Measurements from ENCODE around the gene DXO.
A peak's percentile ranks its signal among the peaks of the same experiment; 100 is the strongest.

DXO gene

DNA sequence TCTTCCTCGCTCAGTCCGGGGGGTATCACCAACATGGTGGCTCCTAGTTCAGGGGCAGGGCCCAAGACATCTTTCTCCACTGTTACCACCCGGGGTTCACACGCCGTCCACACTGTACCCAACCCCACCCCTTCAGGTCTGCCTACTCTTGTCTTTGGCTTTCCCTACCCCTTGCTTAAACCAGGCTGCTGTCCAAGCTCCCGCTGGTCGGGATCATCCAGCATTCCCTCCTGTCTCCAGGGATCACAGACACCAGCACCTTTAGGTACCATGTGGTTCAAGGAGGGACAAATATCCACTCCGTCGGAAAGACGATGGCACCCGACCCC is 13.6 kb downstream of the DXO start:
- DNase-seq (ENCODE audit: low read depth): no peak
- TF ChIP-seq, protein P1, sequence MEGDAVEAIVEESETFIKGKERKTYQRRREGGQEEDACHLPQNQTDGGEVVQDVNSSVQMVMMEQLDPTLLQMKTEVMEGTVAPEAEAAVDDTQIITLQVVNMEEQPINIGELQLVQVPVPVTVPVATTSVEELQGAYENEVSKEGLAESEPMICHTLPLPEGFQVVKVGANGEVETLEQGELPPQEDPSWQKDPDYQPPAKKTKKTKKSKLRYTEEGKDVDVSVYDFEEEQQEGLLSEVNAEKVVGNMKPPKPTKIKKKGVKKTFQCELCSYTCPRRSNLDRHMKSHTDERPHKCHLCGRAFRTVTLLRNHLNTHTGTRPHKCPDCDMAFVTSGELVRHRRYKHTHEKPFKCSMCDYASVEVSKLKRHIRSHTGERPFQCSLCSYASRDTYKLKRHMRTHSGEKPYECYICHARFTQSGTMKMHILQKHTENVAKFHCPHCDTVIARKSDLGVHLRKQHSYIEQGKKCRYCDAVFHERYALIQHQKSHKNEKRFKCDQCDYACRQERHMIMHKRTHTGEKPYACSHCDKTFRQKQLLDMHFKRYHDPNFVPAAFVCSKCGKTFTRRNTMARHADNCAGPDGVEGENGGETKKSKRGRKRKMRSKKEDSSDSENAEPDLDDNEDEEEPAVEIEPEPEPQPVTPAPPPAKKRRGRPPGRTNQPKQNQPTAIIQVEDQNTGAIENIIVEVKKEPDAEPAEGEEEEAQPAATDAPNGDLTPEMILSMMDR (conservative IDR thresholded peaks at IDR 0.05; ENCODE audit: control insufficient read depth, insufficient read depth, low read depth, low read length): no peak

DNA sequence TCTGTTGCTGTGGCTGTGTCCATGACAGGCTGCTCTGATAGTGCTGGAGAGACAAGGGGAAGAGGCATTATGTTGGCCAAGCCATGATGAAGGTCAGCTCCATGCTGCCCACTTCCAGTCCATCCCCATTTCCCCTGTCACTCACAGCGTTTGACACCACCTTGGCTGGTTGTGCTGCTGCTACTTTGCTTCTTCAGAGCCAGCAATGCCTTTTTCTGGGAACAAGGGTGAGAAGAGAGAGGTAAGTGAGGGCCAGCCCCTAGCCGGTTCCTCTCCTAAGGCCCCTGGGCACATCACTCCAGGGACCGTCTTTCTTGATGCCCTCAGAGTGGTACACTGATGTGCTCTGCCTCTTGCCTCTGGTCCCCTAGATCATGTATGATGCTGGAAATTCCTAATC is 15.1 kb downstream of the DXO start:
- TF ChIP-seq, protein P1 (conservative IDR thresholded peaks at IDR 0.05; ENCODE audit: control insufficient read depth, insufficient read depth, low read depth, low read length): no peak
- no peak for DNase-seq (ENCODE audit: low read depth)
- no peak overlapping the region for H3K4me3 ChIP-seq (ENCODE audit: control insufficient read depth, low read depth, low read length)

More for the DNA sequence above, 13.6 kb downstream of the DXO start:
- peak overlapping the region; percentile 96 for H3K4me3 ChIP-seq (ENCODE audit: control insufficient read depth, low read depth, low read length)

DNA sequence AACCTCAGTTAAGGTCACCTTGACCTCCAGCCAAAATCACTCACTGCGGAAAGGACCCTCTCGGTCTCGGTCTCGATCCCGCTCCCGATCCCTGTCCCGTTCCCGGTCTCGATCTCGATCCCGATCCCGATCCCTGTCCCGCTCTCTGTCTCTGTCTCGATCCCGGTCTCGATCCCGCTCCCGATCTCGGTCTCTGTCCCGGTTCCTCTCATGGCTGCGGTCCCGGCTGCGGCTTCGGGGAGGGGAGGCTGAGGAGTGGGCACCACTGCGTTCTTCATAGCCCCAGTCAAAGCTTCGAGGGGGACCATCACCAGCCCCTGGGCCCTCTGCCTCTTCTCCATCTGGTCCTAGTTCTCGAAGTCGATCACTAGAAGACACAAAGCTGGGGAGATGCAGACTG is 17.4 kb downstream of the DXO start:
- no peak for DNase-seq (ENCODE audit: low read depth)
- H3K4me3 ChIP-seq (ENCODE audit: control insufficient read depth, low read depth, low read length): no peak overlapping the region

DNA sequence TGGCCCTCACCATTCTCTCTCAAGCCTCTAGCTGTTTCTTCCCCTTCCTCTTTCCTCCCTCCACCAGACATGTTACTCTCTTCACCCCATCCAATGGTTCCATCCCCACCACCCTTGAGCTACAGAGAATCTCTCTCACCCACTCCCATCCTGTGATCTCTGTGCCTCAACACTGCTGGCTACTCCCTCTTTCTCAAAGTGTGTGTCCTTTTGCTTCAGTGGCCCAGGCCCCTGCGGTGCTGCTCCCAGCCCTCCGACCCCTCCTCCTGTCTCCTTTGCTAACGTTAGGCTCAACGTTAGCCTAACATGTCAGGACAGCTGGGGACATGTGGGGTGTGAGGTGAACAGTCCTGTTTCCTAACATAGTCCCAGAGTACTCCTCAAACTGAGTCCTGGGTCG is 19.0 kb downstream of the DXO start:
- no peak overlapping the region for H3K4me3 ChIP-seq (ENCODE audit: control insufficient read depth, low read depth, low read length)
- TF ChIP-seq, protein P1 (conservative IDR thresholded peaks at IDR 0.05; ENCODE audit: control insufficient read depth, insufficient read depth, low read depth, low read length): no peak
- DNase-seq (ENCODE audit: low read depth): no peak

More for the DNA sequence above, 17.4 kb downstream of the DXO start:
- TF ChIP-seq, protein P1 (conservative IDR thresholded peaks at IDR 0.05; ENCODE audit: control insufficient read depth, insufficient read depth, low read depth, low read length): no peak

DNA sequence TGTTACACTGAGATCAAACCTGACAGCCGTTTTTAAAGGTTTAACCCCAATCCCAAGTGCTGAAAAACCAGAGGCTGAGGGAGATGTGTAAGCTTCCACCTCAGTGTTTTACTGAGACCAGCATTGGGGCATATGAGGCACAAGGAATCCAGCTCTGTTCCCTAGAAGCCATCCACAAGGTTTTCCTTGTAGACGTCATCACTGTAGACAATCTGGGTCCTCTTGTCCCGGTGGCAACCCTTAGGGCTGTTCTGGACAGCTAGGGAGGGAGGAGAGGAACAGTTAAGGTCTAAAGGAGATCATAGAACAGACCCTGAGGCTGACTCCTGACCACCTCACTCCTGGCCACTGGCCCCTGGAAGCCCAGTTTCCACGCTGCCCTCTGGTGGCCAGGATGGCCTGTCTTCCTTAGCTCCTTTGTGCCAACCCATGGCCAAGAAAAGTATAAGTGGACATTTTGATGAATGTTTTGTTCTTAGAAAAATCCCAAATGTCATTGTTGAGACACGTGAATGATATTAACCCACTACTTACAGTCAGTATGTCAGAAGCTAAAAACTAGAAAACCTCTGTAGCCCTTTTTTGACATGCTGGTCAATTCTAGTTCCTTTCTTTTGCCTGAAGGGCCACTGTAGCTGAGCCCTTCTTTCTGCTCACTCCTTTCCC is 19.7 kb downstream of the DXO start:
- DNase-seq (ENCODE audit: low read depth): peak; percentile 74
- TF ChIP-seq, protein P1 (conservative IDR thresholded peaks at IDR 0.05; ENCODE audit: control insufficient read depth, insufficient read depth, low read depth, low read length): peak; percentile 92
- no peak overlapping the region for H3K4me3 ChIP-seq (ENCODE audit: control insufficient read depth, low read depth, low read length)

DNA sequence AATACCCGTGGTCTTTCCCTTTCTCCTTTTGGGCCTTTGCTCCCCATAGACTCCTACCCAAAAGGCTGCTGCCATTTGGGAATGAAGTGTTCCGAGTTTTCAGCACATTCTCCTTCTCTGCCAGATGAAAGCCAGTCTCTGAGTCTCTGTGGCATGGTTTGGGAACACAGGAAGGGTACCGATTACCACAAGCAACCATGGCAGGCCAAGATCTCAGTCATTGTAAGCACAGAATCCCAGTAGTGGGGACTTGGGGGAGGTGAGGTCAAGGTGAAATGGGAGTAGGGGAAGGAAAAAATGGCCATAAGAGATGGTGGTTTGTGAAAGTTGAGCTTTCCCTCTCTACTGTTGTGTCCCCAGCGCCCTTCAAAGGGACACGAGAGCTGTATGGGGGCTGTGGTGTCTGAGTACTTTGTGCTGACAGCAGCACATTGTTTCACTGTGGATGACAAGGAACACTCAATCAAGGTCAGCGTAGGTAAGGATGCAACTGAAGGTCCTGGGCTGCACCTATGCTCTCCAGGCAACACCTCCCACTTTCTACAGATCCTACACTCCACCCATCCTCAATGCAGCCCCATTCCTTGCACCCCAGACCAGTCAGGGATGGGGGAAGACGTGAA is 21.9 kb downstream of the DXO start:
- TF ChIP-seq, protein P1 (conservative IDR thresholded peaks at IDR 0.05; ENCODE audit: control insufficient read depth, insufficient read depth, low read depth, low read length): no peak
- DNase-seq (ENCODE audit: low read depth): no peak
- H3K4me3 ChIP-seq (ENCODE audit: control insufficient read depth, low read depth, low read length): no peak overlapping the region
